HG03039 (cell line): ENCODE results near the gene NLRP6.
A peak's percentile ranks its signal among the peaks of the same experiment; 100 is the strongest.
"Not testable (repeated sequence)": the region's sequence is repeated elsewhere in the genome, so short reads cannot be mapped to it uniquely, and the experiment has no call there.

ENCODE experiments used
- ATAC-seq: cut with Tn5 transposase; IDR thresholded peaks from one replicate; pipeline ENCODE4 v1.9.1; 2021; ENCODE audit warnings: mild to moderate bottlenecking, moderate library complexity; ENCODE audit not compliant: unreplicated experiment

Gene NLRP6

DNA sequence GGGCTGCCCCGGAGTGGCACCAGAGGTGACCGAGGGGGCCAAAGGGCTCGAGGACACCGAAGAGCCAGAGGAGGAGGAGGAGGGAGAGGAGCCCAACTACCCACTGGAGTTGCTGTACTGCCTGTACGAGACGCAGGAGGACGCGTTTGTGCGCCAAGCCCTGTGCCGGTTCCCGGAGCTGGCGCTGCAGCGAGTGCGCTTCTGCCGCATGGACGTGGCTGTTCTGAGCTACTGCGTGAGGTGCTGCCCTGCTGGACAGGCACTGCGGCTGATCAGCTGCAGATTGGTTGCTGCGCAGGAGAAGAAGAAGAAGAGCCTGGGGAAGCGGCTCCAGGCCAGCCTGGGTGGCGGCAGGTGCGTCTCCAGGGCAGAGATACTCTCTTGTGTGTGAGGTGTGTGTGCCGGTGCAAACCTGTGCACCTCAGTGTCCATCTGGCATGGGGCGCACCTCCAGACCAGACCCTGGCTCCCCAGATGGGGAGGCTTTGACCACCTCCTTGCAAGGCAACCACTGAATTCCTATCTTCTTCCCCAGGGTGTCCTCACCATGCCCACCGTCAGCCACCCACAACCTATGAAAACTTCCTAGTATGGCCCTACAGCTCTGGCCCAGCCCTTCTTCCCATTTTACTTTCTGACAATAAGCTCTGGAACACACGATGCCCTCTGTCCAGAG, 3.4 kb downstream of the NLRP6 start:
- ATAC-seq, result no peak

DNA sequence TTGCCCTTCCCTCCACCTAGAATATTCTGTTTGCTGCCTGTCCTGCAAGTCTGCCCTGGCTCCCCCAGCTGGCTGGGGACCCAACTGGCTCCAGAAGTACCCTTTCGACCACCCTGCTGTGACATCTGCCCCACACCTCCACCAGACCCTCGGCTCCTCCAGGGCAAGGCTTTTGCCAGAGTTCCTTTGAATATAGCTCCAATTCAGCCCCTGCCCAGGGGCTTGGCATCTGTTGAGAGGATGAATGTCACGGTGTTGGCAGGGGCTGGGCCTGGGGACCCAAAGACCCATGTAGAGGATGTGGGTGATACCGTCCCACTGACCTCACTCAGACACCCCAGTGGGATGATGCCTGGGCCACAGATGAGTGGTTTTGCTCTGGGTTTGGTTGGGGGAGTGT, 4.0 kb downstream of the NLRP6 start:
- no peak for ATAC-seq

DNA sequence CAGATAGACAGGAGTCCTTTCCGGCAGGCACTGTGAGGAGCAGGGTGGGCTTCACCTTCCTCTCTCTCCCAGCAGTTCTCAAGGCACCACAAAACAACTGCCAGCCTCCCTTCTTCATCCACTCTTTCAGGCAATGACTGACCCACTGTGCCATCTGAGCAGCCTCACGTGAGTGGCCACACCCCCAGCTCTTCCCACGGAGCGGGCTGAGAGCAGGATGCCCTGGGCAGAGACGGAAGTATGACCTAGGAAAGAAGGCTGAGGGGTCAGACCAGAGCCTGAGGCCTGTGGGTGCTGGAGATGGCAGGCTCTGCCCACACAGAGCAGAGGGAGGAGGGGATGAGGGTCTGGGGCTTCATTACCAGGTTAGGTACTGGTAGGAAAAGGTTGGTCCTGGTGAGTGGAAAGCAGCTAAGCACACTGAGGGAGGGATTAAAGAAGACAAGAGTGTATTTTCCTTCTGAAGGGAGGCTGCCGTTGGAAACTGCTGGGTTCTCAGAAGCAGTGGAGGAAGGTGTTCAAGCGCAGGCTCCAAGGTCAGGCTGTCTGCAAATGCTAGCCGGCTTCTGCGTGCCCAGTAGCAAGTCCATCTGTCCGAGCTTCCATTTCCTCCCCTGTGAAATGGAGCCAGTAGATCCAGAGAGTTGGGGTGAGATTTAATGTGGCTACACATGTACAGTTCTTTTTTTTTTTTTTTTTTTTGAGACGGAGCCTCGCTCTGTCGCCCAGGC, 4.6 kb downstream of the NLRP6 start:
- ATAC-seq, result no peak

DNA sequence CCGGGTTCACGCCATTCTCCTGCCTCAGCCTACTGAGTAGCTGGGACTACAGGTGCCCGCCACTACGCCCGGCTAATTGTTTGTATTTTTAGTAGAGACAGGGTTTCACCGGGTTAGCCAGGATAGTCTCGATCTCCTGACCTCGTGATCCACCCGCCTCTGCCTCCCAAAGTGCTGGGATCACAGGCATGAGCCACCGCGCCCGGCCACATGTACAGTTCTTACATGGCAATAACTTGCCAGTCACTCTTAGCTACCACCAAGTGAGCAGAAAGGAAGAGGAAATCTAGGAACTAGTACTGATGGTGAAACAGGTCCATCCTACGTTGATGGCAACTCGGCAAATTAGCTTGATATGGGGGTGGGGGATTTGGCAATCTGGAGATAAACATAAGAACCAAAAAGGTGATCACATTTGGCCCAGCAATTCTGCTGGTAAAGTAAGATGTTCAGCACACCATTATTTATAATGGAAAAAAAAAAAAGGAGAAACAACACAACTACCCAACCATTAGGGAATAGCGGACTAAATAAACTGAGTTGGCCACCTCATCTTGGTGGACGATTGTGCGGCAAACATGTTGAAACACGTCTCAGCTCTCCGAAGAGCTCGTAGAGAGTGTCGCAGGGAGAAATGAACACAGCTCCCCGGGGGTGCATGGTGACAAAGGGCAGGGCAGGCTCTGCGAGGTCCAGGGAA, 5.3 kb downstream of the NLRP6 start:
- ATAC-seq, result no peak

DNA sequence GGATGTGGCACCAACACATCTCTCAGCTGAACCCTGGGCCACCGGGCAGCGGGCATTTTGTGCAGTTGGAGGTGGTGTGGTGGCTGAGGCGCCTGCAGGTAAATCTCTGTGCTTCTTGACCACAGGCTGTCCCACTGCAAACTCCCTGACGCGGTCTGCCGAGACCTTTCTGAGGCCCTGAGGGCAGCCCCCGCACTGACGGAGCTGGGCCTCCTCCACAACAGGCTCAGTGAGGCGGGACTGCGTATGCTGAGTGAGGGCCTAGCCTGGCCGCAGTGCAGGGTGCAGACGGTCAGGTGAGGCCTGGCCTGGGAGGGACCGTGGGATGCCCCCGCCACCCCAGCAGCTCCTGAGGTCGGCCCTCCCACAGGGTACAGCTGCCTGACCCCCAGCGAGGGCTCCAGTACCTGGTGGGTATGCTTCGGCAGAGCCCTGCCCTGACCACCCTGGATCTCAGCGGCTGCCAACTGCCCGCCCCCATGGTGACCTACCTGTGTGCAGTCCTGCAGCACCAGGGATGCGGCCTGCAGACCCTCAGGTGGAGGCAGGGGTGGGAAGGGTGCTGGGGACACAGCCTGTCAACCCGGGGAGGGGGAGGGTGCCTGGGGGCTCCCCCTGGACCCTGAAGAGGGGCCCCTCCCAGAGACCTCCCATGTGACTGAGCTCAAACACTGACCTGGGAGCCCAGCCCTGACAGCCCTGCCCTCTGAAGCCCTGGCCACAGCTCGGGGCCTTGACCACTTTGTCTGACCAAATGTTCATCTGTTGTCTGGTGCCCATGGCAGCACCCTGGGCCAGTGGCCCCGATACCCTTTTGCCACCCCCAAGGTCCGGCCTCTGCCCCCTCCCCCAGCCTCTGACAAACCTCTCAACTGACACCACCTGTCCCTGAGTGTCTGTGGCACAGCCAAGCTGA, 6.2 kb downstream of the NLRP6 start:
- no peak for ATAC-seq

DNA sequence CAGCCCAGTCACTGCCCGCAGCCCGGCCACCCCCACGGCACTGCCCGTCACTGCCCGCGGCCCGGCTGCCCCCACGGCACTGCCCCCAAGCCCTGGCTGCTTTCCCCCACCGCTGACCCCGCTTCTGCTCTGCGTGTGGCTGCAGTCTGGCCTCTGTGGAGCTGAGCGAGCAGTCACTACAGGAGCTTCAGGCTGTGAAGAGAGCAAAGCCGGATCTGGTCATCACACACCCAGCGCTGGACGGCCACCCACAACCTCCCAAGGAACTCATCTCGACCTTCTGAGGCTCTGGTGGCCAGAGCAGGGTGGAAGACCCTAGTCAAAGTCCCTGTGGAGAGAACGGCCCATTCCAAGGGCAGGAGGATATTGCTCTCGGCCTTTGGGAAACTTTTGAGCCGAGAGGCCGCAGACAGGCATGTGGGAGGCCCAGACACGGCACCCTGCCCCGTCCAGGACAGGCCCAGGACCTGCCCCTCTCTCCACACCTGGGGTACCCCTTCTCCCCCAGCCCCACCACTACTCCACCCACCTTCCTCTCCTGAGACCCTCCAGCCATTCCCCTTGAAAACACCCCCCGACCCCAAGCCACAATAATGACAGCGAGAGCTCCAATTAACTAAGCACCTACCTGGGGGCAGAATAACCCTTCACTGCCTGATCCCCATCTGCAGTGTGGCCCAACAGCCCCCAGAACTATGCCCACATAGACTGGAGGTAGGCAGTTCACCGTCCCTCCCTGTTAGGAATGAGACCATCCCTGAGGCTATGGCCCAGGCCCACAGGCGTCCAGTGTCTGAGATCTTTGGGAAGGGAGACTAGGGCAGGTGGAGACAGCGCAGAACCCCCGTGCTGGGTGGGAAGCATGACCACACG, 7.0 kb downstream of the NLRP6 start:
- ATAC-seq, result no peak

DNA sequence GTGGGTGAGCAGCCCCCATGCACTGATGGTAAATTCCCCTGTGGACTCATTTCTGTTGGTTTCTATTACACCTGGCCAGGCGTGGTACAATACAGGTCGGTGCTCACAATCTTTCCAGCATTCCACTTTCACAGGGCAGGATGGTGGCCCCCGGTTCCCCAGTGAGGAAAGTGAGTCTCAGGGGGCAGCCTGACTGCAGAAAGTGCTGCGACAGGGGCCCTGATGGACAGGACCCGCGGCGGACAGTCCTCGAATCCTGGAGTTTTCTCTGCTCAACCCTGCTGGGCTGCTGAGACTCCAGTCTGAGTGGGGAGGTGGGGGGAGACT, 7.7 kb downstream of the NLRP6 start:
- no peak for ATAC-seq

DNA sequence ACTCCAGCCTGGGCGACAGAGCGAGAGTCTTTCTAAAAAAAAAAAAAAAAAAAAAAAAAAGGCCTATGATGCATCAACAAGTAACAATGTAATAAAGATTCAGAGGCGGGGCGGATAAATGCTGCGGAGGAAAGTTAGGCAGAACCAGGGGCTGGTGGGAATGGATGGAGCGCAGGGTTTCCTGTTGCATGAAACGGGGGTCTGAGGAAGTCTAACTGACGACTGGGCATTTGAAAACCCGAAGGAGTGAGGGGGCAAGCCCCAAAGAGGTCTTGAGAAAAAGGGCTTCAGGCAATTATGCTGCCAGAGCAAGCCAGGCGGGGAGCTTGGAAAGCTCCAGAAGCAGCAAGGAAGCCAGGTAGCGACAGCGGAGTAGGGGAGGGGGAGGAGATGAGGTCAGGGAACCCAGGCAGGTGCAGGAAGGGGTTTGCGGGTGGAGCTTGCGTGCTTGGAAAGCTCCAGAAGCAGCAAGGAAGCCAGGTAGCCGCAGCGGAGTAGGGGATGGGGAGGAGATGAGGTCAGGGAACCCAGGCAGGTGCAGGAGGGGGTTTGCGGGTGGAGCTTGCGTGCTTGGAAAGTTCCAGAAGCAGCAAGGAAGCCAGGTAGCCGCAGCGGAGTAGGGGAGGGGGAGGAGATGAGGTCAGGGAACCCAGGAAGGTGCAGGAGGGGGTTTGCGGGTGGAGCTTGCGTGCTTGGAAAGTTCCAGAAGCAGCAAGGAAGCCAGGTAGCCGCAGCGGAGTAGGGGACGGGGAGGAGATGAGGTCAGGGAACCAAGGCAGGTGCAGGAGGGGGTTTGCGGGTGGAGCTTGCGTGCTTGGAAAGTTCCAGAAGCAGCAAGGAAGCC, 9.0 kb downstream of the NLRP6 start:
- ATAC-seq, result not testable (repeated sequence)

DNA sequence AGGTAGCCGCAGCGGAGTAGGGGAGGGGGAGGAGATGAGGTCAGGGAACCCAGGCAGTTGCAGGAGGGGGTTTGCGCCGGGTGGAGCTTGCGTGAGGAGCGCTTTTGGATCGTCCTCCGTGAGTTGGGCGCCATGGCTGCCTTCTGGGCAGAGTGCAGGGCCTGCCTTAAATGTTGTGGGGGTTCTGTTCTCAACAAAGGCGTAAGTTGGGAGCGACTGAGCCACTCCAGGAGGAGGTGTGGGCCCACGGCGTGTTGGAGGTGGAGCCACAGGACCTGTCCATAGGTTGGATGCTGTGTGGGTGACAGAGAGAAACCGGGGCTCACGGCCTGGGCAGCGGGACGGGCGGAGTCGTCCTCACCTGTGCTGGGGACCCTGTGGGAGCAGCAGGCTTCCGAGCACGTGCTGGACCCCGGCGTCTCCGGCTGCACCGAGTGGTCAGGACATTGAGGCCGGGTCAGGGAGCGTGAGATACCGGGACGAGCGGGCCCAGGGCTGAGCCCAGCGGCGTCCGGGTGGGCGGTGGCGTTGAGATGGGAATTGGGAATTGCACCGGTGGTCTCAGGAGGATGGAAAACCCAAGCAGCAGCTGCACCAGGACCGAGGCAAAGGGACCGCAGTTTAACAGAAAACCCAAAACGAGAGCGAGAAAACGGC, 9.7 kb downstream of the NLRP6 start:
- ATAC-seq, result no peak

DNA sequence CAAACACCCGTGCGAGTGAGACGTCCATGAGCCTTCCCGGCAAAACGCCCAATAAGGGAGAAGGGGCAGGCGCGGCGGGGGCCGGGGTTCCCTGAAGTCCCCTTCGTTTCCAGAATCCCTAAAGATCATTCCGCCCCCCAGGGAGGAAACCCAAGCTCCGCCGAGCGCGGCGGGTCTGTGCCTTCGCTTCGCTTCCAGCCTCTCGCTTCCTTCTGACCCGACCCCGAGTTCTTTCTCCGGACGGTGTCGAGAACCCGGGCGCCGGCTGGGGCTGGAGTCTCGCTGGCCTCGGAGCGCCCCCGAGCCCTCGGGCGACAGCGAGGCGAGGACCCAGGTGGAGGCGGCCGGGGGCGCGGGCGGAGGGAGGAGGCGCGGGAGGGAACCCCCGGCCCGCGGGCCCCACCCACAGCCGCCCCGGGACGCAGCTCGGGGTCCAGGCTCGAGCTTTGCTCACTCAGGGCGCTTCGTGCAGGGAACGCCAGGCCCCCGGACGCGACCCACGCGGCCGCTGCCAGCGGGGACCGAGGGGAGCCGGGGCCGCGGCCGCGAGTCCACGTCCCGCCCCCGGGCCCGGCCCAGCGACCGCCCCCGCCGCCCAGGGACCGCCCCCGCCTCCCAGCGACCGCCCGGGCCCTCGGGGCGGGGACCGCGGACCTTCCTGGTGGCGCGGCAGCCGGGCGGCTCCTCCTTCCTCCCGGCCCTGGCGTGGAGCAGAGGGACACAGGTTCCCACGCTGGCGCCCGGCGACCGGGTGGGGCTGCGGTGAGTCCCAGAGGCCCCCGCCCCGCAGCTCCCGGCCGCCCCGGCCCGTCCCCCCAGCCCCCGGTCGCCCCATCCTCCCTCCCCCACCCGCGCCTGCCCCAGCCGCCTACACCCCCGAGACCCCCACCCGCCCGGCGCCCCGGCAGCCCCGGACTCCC, 10.5 kb downstream of the NLRP6 start, which contains the start of gene PGGHG:
Gene PGGHG (plus strand): TSS at position 649 of the 920 bp plus-strand sequence. CDS start 691 bp downstream, outside the sequence.
- peak; percentile 56 for ATAC-seq

DNA sequence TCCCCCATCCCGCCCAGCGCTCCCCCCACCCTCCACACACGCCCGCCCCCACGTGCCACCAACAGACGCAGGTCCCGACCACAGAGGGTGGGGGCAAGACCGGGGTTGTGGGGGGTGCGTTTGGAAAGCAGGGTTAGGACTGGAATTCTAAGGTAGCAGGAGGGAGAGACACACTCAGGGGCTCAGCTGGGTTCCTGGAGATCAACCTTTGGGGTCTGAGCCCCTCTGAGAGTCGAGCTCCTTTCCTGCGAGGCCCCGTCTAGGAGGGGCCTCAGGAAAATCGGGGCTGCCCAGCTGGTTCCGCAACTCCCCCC, 11.1 kb downstream of the NLRP6 start:
- no peak for ATAC-seq

DNA sequence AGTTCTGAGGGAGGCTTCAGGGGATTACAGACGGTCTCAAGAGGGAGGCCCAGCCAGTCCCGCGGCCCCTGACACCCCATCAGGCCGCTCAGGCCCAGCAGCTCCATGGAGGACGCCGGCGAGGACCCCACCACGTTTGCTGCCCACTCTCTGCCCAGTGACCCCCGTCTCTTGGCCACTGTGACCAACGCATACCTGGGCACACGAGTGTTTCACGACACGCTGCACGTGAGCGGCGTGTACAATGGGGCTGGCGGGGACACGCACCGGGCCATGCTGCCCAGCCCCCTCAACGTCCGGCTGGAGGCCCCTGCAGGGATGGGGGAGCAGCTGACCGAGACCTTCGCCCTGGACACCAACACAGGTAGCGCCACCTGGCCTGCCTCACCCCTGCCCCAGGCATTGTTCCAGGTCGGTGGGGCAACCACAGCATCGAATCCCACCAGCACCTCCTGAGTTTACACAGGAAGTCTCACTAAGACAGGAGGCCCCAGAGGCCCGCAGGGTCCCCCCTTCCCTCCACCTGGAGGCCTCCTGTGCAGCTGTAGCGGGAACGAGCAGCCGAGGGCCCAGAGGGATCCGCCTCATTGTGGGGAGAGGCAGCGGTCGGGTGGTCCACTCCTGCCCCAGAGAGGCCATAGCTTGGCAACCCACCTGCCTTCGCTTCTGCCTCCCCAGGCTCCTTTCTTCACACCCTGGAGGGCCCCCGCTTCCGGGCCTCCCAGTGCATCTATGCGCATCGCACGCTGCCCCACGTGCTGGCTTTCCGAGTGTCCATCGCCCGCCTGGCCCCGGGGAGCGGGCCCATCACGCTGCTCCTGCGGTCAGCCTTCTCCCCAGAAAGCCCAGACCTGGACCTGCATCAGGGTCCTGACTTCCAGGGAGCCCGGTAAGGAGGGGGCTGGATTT, 11.8 kb downstream of the NLRP6 start:
- no peak for ATAC-seq

DNA sequence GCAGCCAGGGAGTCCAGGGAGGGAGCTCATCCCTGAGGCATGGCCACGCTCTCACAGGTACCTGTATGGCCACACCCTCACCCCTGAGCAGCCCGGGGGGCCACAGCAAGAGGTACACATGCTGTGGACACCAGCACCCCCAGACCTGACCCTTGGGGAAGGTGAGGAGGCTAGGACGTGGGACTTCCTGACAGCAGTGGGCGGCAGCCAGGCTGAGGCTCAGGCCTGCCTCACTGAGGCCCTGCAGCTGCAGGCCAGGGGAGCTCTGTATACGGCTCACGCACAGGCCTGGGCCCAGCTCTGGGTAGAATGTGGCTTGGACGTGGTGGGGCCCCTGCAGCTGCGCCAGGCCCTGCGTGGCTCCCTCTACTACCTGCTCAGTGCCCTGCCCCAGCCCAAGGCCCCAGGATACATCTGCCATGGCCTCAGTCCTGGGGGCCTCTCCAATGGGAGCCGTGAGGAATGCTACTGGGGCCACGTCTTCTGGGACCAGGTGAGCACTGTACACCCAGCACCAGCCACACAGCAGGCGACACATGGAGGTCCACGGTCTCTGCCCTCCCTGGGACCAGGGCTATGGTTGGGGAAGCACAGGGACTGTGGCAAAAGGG, 12.5 kb downstream of the NLRP6 start:
- no peak for ATAC-seq

DNA sequence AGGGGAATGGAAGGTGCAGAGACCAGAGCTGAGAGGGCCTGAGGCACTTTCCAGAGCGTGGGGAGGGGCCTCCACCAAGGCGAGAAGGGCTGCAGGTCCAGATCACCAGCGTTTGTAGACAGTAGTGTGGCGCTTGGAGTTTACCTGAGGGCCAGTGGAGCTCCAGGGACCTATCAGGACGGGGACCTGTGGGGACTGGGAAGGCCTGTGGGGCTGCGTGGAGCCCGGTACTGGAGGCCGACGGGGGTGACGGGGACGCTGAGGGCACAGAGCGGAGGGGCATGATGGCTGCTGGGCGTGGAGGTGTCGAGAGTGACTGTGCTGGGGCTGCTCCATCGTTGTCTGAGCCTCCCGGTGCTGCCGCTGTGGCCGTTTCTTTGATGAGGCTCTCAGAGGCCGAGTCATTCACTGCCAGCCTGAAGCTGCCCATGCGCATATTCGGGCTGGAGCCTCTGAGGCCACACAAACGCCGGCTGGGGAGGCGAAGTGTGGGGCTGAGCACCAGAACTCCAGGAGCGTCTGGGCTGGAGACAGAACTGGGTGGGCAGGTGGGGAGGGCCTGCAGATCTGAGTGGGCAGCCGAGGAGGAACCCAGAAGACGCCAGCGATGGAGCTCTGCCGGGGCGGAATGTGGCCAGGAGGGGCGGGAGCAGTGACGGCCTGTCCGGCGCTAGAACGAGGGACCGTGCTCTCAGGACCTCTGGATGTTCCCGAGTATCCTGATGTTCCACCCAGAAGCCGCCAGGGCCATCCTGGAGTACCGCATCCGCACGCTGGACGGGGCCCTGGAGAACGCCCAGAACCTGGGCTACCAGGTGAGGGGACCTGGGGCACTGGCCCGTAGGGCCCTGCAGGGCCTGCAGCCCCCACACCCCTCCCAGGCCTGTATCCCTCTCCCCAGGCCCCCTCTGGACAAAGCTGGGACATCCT, 13.3 kb downstream of the NLRP6 start:
- no peak for ATAC-seq
